ENCODE measurements around the gene IDH2.

Gene IDH2

GRCh38 chr15:90062973-90063769 lies 39.1 kb downstream of the IDH2 start:
- DNase-seq: no peak

GRCh38 chr15:90062462-90062932 lies 39.8 kb downstream of the IDH2 start:
- no peak for DNase-seq

- peak; percentile 47 for DNase-seq
These were observed 40.2 kb downstream of the IDH2 start for GRCh38 chr15:90062023-90062442.

GRCh38 chr15:90060797-90061196 lies 41.5 kb downstream of the IDH2 start:
- DNase-seq: no peak

- DNase-seq: no peak
These were observed 42.9 kb downstream of the IDH2 start for GRCh38 chr15:90059208-90059985.

GRCh38 chr15:90058775-90059174 lies 43.5 kb downstream of the IDH2 start:
- DNase-seq: no peak

- DNase-seq: no peak
These were observed 44.0 kb downstream of the IDH2 start for GRCh38 chr15:90058308-90058707.

GRCh38 chr15:90056529-90056928 lies 45.7 kb downstream of the IDH2 start:
- DNase-seq: no peak

GRCh38 chr15:90055182-90055581 lies 47.1 kb downstream of the IDH2 start:
- DNase-seq: no peak

GRCh38 chr15:90054618-90055097 lies 47.6 kb downstream of the IDH2 start:
- DNase-seq: no peak

GRCh38 chr15:90053685-90054466 lies 48.4 kb downstream of the IDH2 start:
- no peak for DNase-seq

GRCh38 chr15:90051874-90052273 lies 50.4 kb downstream of the IDH2 start:
- DNase-seq: no peak

- DNase-seq: no peak
These were observed 52.3 kb downstream of the IDH2 start for GRCh38 chr15:90049666-90050604.

- no peak for DNase-seq
These were observed 53.2 kb downstream of the IDH2 start for GRCh38 chr15:90049030-90049429.

- DNase-seq: no peak
These were observed 54.2 kb downstream of the IDH2 start for GRCh38 chr15:90047956-90048575.

GRCh38 chr15:90046911-90047392 lies 55.3 kb downstream of the IDH2 start:
- DNase-seq: no peak

- no peak for DNase-seq
These were observed 56.0 kb downstream of the IDH2 start for GRCh38 chr15:90046289-90046688.

GRCh38 chr15:90044916-90045371 lies 57.3 kb downstream of the IDH2 start:
- DNase-seq: no peak

- no peak for DNase-seq
These were observed 58.1 kb downstream of the IDH2 start for GRCh38 chr15:90044191-90044590.

GRCh38 chr15:90043530-90044010 lies 58.7 kb downstream of the IDH2 start:
- no peak for DNase-seq

All from fibroblast of skin of scalp (primary cell).